COLO829 (cell line): ENCODE results near the gene MX2.

Source experiments
- DNase-seq: peaks from one replicate; pipeline ENCODE4 v3.0.0; 2012; ENCODE audit warnings: low spot score

The MX2 gene

GRCh38 chr21:41438425-41439113 lies 76.7 kb downstream of the MX2 start:
- no peak for DNase-seq

GRCh38 chr21:41439248-41439647 lies 77.4 kb downstream of the MX2 start:
- DNase-seq: no peak

- no peak for DNase-seq
These were observed 79.7 kb downstream of the MX2 start for GRCh38 chr21:41441546-41441945.

GRCh38 chr21:41442481-41443186 lies 80.8 kb downstream of the MX2 start:
- no peak for DNase-seq

GRCh38 chr21:41443562-41443961 lies 81.7 kb downstream of the MX2 start:
- no peak for DNase-seq

- DNase-seq: no peak
These were observed 83.1 kb downstream of the MX2 start for GRCh38 chr21:41444703-41445464.

- no peak for DNase-seq
These were observed 83.6 kb downstream of the MX2 start for GRCh38 chr21:41445465-41445862.

- no peak for DNase-seq
These were observed 84.8 kb downstream of the MX2 start for GRCh38 chr21:41446586-41446985.

- no peak for DNase-seq
These were observed 85.5 kb downstream of the MX2 start for GRCh38 chr21:41447356-41447755.

GRCh38 chr21:41449613-41450012 lies 87.8 kb downstream of the MX2 start:
- DNase-seq: no peak

- DNase-seq: no peak
These were observed 90.2 kb downstream of the MX2 start for GRCh38 chr21:41451753-41452676.

GRCh38 chr21:41453198-41453597 lies 91.4 kb downstream of the MX2 start:
- DNase-seq: no peak

GRCh38 chr21:41453761-41454160 lies 91.9 kb downstream of the MX2 start:
- no peak for DNase-seq

- DNase-seq: no peak
These were observed 96.3 kb downstream of the MX2 start for GRCh38 chr21:41458121-41458520.

GRCh38 chr21:41458559-41458958 lies 96.7 kb downstream of the MX2 start:
- DNase-seq: no peak
